ENCODE measurements around the gene SHISAL1. TPM values are rescaled to one million over a fixed set of nuclear protein-coding genes. Genes with fewer than 3 reads are reported as not detected.

The SHISAL1 gene
- total and polyA plus RNA-seq, 10 of the 15 experiments (the other 5 are each of a cell fraction or from before 2014, with no cell fraction given), result not detected

GRCh38 chr22:44266796-44267760 lies 45.7 kb downstream of the SHISAL1 start:
- no peaks in the 10 kb centered on the region for H3K4me1 ChIP-seq (ENCODE audit: control insufficient read depth, insufficient read depth, low read length)
- ChIA-PET POLR2A (no interaction called here), SMC1A (ENCODE audit: uncharacterized antibody, unreplicated experiment) (no interaction called here), RAD21 (ENCODE audit: unreplicated experiment) (no interaction called here), CTCF (no interaction called here)
- intact Hi-C loops (cut with micrococcal nuclease; ENCODE audit: unreplicated experiment), result no loop called here
- ATAC-seq (no peak), FAIRE-seq (no peak), DNase-seq (ENCODE audit: low read depth, low spot score) (no peak)
- no peak for TF ChIP-seq MYB (IDR thresholded peaks at IDR 0.05; ENCODE audit: borderline replicate concordance, low read depth, low read length)
- TF ChIP-seq CHD4 (IDR thresholded peaks at IDR 0.05), result no peak
- TF ChIP-seq SREBF2 (IDR thresholded peaks at IDR 0.05; ENCODE audit: low read length), result no peak
- no peak for TF ChIP-seq SKIL (IDR thresholded peaks at IDR 0.05; ENCODE audit: low read depth, poor library complexity, severe bottlenecking)
- no peaks in the 10 kb centered on the region for H4K20me1 ChIP-seq (ENCODE audit: control insufficient read depth, insufficient read depth)
- H3K9me3 ChIP-seq (replicated peaks; ENCODE audit: control insufficient read depth, insufficient read depth, low read length), result no peaks in the 10 kb centered on the region; the same call in 2 of the 3 replicates
- no peak overlapping the region for H3K4me3 ChIP-seq
- H2AFZ ChIP-seq (ENCODE audit: control insufficient read depth, low read depth, low read length), result no peak overlapping the region
- no TSS peak for BruUV-seq (replicated peaks)
- in situ Hi-C loops (cut with MboI), result no loop called here
- WGBS (ENCODE audit: insufficient coverage, insufficient replicate concordance, low lambda C conversion rate, missing lambda C conversion rate), result 41% methylated on average over 24 of the region's 26 CpGs
- no peak overlapping the region for H3K4me2 ChIP-seq (ENCODE audit: control insufficient read depth, insufficient read depth)
- no peak overlapping the region for H3K27ac ChIP-seq (ENCODE audit: control insufficient read depth, insufficient read depth)
- no peak overlapping the region for H3K9ac ChIP-seq (ENCODE audit: control insufficient read depth, insufficient read depth, low read length)
- H3K27me3 ChIP-seq (replicated peaks in 1 of 2; ENCODE audit: control insufficient read depth in 2 of 2, insufficient read depth in 2 of 2, low read length in 1 of 2), result no peaks in the 10 kb centered on the region; a peak in 1 of 4 replicates
- H3K79me2 ChIP-seq (ENCODE audit: control insufficient read depth, insufficient read depth, low read length), result no peaks in the 10 kb centered on the region
- no peaks in the 10 kb centered on the region for H3K36me3 ChIP-seq (ENCODE audit: control insufficient read depth in 2 of 2, insufficient read depth in 2 of 2, low read length in 1 of 2)

Data from GM12878 (cell line).